GM20000 (cell line): ENCODE results near the gene CTBP1.
A peak's percentile ranks its signal among the peaks of the same experiment; 100 is the strongest.
"Not testable (repeated sequence)": the region's sequence is repeated elsewhere in the genome, so short reads cannot be mapped to it uniquely, and the experiment has no call there.

ENCODE experiments used
- DNase-seq: peaks from one replicate; pipeline ENCODE4 v3.0.0; 2012; ENCODE audit warnings: low spot score
- CTCF ChIP-seq: IDR thresholded peaks from 2 replicates; pipeline ENCODE4 v1.5.1; 2012; ENCODE audit warnings: mild to moderate bottlenecking, control low read depth; ENCODE audit errors: extremely low read depth, missing control alignments

The CTBP1 gene

GRCh38 chr4:1241466-1241935, 7.4 kb downstream of the CTBP1 start:
- TF ChIP-seq CTCF, result no peak
- peak; percentile 31 for DNase-seq

GRCh38 chr4:1240721-1241465, 8.0 kb downstream of the CTBP1 start:
- TF ChIP-seq CTCF, result no peak
- no peak for DNase-seq

GRCh38 chr4:1239950-1240307, 9.0 kb downstream of the CTBP1 start:
- DNase-seq, result no peak
- TF ChIP-seq CTCF, result no peak

GRCh38 chr4:1239141-1239949, 9.6 kb downstream of the CTBP1 start:
- TF ChIP-seq CTCF, result no peak
- DNase-seq, result no peak

- DNase-seq, result no peak
- no peak for TF ChIP-seq CTCF
These were observed 10.3 kb downstream of the CTBP1 start for GRCh38 chr4:1238676-1239000.

- DNase-seq, result no peak
- no peak for TF ChIP-seq CTCF
These were observed 10.8 kb downstream of the CTBP1 start for GRCh38 chr4:1237981-1238675.

- not testable (repeated sequence) for DNase-seq
These were observed 11.7 kb downstream of the CTBP1 start for GRCh38 chr4:1237261-1237660.

- not testable (repeated sequence) for DNase-seq
These were observed 12.1 kb downstream of the CTBP1 start for GRCh38 chr4:1236836-1237235.
